Thymus (tissue), 11 donors: ENCODE data around the gene PPM1F. TPM values are rescaled to one million over a fixed set of nuclear protein-coding genes. Genes with fewer than 3 reads are reported as not detected.
"Not testable (repeated sequence)": the region's sequence is repeated elsewhere in the genome, so short reads cannot be mapped to it uniquely, and the experiment has no call there.

Experiments
- DNase-seq, 9 donors: peaks; one replicate each; pipeline ENCODE4 v3.0.0-alpha.2; 2013; ENCODE audit warnings: low spot score in 9 of 9, low read depth in 6 of 9, missing footprints in 1 of 9
- H3K27ac ChIP-seq, 2 donors: one replicate each; pipeline ENCODE4 v1.5.1; 2013; ENCODE audit warnings: control low read depth in 1 of 2, low read depth in 1 of 2, low read length in 1 of 2, mild to moderate bottlenecking in 1 of 2, moderate library complexity in 1 of 2
- H3K27me3 ChIP-seq, 2 donors: one replicate each; pipeline ENCODE4 v1.5.1; 2013; ENCODE audit warnings: low read length in 1 of 2; ENCODE audit not compliant: control insufficient read depth in 2 of 2, insufficient read depth in 1 of 2
- H3K36me3 ChIP-seq, 2 donors: one replicate each; pipeline ENCODE4 v1.5.1; 2013; ENCODE audit warnings: low read length in 1 of 2, mild to moderate bottlenecking in 1 of 2, moderate library complexity in 1 of 2; ENCODE audit not compliant: control insufficient read depth in 2 of 2, insufficient read depth in 2 of 2
- H3K4me1 ChIP-seq, 2 donors: one replicate each; pipeline ENCODE4 v1.5.1; 2013; ENCODE audit warnings: low read length in 2 of 2; ENCODE audit not compliant: control insufficient read depth in 2 of 2, insufficient read depth in 2 of 2
- H3K4me3 ChIP-seq, 2 donors: one replicate each; pipeline ENCODE4 v1.5.1; 2013; ENCODE audit warnings: low read length in 2 of 2, control low read depth in 1 of 2, mild to moderate bottlenecking in 1 of 2
- H3K9me3 ChIP-seq, 2 donors: one replicate each; pipeline ENCODE4 v1.5.1; 2013; ENCODE audit warnings: low read length in 1 of 2, mild to moderate bottlenecking in 1 of 2; ENCODE audit not compliant: control insufficient read depth in 2 of 2, insufficient read depth in 1 of 2
- WGBS: extraction: QIAGEN DNeasy Blood & Tissue Kit; methylation state at CpG from one replicate; pipeline ENCODE4 v1.1.7; 2013; 5-methylcytosine and 5-hydroxymethylcytosine counted together
- polyA plus RNA-seq: library from polyadenylated mRNA; stranded (reverse); fragments of 200-250 nt; gene quantifications from one replicate; pipeline ENCODE4 v1.2.3, GENCODE V29; 2013
- total RNA-seq: library from RNA; stranded (reverse); fragments of 120-200 nt; gene quantifications from one replicate; pipeline ENCODE4 v1.2.4, GENCODE V29; 2013
- donor health status: healthy.

PPM1F gene
- total and polyA plus RNA-seq, 2 donors, result 10.5 to 13.0 TPM

DNA sequence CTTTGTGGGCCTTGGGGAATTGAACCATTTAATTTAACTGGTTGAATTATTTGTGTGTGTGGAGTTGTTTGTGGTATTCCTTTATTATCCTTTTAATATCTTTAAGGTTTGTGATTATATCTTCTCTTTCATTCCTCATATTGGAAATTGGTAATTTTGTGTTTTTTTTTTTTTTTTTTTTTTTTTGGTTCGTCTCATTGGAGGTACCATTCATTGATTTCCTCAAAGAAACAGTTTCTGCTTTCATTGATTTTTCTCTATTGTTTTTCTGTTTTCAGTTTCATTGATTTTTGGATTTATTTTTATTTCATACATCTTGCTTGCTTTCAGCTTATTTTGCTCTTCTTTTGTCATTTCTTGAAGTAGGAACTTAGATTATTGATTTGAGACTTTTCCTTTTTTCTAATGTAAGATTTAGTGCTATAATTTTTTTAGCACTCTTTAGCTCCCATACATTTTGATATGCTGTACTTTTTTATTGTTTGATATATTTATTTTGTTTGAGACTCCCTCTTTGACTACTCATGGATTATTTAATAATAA is 54.2 kb downstream of the PPM1F start:
- no peak overlapping the region for H3K27ac ChIP-seq
- no peak overlapping the region for H3K4me3 ChIP-seq
- H3K36me3 ChIP-seq, result no peaks in the 10 kb centered on the region
- 92% methylated on average over 1 of the region's 1 CpG for WGBS
- DNase-seq, result no peak
- H3K9me3 ChIP-seq, result no peaks in the 10 kb centered on the region
- H3K4me1 ChIP-seq, result no peaks in the 10 kb centered on the region
- no peaks in the 10 kb centered on the region for H3K27me3 ChIP-seq

DNA sequence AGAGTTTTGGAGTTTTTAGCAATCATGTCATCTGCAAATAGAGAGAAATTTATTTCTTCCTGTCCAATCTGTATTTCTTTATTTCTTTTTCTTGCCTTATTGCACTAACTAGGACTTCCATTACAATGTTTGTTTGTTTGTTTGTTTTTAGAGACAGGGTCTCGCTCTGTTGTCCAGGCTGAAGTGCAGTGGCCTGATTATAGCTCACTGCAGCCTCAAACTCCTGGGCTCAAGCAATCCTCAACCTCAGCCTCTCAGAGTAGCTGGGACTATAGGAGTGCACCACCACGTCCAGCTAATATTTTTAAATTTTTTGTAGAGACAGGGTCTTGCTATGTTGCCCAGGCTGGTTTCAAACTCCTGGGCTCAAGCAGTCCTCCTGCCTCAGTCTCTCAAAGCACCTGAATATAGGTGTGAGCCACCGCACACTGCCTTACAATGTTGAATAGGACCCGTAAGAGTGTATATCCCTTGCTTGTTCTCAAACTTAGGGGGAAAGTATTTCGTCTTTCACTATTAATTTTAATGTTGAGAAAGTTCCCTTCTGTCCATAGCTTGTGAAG is 55.6 kb downstream of the PPM1F start:
- Histone ChIP-seq H3K36me3 (no peaks in the 10 kb centered on the region), H3K27ac (no peak overlapping the region), H3K4me1 (no peaks in the 10 kb centered on the region), H3K4me3 (no peak overlapping the region), H3K27me3 (no peaks in the 10 kb centered on the region), H3K9me3 (no peaks in the 10 kb centered on the region)
- 97% methylated on average over 5 of the region's 5 CpGs for WGBS
- no peak for DNase-seq

DNA sequence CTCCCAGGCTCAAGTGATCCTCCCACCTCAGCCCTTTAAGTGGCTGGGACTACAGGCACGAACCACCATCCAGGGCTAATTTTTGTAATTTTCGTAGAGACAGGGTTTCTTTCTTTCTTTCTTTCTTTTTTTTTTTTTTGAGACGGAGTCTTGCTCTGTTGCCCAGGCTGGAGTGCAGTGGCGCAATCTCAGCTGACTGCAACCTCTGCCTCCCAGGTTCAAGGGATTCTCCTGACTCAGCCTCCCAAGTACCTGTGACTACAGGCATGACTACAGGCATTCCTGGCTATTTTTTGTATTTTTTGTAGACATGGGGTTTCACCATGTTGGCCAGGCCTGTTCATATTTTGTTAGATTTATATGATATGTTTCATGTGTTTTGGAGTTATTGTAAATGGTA is 56.4 kb downstream of the PPM1F start:
- not testable (repeated sequence) for H3K27ac ChIP-seq, DNase-seq, H3K4me3 ChIP-seq, H3K4me1 ChIP-seq, H3K36me3 ChIP-seq, H3K9me3 ChIP-seq, H3K27me3 ChIP-seq
- 97% methylated on average over 4 of the region's 4 CpGs for WGBS

DNA sequence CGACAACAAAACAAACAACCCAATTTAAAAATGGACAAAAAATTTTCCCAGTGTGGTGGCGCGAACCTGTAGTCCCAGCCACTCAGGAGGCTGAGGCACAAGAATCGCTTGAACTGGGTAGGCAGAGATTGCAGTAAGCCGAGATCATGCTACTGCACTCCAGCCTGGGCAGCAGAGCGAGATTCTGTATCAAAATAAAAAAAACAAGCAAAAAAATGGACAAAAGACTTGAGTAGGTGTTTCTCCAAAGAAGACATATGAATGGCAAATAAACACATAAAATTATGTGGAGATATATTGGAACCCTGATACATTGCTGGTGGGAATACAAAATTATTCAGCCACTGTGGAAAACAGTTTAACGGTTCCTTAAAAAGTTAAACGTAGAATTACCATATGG is 57.8 kb downstream of the PPM1F start:
- Histone ChIP-seq H3K36me3 (no peaks in the 10 kb centered on the region), H3K27ac (no peak overlapping the region), H3K27me3 (no peaks in the 10 kb centered on the region), H3K4me1 (no peaks in the 10 kb centered on the region), H3K9me3 (no peaks in the 10 kb centered on the region), H3K4me3 (no peak overlapping the region)
- no peak for DNase-seq
- WGBS, result 96% methylated on average over 8 of the region's 8 CpGs

DNA sequence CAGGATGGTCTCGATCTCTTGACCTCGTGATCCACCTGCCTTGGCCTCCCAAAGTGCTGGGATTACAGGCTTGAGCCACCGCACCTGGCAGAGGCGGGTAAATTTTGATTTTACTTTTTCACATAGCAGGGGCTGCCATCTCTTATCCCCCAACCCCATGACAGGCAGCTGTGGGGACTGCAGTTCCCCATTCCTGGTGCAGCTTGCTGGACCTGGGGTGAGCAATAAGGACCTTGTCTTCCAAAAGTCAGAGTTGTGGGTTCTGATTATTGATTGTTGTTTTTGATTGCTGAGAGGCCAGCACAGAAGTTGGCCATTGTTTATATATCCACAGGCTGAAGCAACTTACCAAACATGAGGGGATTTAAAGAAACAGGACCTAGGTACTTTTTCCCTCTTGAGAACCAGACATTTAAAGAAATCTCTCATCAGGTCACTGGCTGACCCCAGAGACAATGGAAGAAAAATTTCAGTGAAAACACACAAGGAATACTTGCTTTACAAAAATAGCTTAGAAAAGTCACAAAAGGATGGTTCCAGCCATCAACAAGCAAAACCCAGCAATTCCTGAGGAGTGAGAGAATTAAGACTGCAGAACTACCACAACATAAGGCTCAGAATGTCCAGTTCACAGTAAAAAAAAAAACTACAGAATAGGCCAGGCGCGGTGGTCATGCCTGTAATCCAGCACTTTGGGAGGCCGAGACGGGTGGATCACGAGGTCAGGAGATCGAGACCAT is 63.2 kb downstream of the PPM1F start:
- Histone ChIP-seq H3K9me3 (no peaks in the 10 kb centered on the region), H3K36me3 (no peaks in the 10 kb centered on the region), H3K27ac (no peak overlapping the region), H3K27me3 (no peaks in the 10 kb centered on the region), H3K4me3 (no peak overlapping the region), H3K4me1 (no peaks in the 10 kb centered on the region)
- DNase-seq, result no peak
- WGBS, result 95% methylated on average over 10 of the region's 10 CpGs

DNA sequence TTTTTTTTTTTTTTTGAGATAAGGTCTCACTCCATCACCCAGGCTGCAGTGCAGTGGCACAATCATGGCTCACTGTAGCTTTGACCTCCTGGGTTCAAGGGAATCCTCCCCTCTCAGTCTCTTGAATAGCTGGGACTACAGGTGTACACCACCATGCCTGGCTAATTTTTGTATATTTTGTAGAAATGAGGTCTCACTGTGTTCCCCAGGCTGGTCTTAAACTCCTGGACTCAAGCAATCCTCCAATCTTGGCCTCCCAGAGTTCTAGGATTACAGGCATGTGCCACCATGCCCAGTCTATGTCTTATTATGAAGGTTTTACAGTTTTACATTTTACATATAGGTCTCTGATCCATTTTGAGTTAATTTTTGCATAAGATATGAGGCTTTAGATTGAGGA is 64.8 kb downstream of the PPM1F start:
- no peaks in the 10 kb centered on the region for H3K27me3 ChIP-seq
- H3K27ac ChIP-seq, result no peak overlapping the region
- no peaks in the 10 kb centered on the region for H3K36me3 ChIP-seq
- DNase-seq, result no peak
- no peaks in the 10 kb centered on the region for H3K4me1 ChIP-seq
- H3K4me3 ChIP-seq, result no peak overlapping the region
- no peaks in the 10 kb centered on the region for H3K9me3 ChIP-seq

DNA sequence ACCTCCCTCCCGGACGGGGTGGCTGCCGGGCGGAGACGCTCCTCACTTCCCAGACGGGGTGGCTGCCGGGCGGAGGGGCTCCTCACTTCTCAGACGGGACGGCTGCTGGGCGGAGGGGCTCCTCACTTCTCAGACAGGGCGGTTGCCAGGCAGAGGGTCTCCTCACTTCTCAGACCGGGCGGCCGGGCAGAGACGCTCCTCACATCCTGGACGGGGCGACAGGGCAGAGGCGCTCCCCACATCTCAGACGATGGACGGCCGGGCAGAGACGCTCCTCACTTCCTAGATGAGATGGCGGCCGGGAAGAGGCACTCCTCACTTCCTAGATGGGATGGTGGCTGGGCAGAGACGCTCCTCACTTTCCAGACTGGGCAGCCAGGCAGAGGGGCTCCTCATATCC is 68.7 kb downstream of the PPM1F start:
- WGBS, result 98% methylated on average over 20 of the region's 26 CpGs
- not testable (repeated sequence) for H3K36me3 ChIP-seq, H3K27me3 ChIP-seq, H3K4me1 ChIP-seq, H3K9me3 ChIP-seq, H3K4me3 ChIP-seq, H3K27ac ChIP-seq, DNase-seq

DNA sequence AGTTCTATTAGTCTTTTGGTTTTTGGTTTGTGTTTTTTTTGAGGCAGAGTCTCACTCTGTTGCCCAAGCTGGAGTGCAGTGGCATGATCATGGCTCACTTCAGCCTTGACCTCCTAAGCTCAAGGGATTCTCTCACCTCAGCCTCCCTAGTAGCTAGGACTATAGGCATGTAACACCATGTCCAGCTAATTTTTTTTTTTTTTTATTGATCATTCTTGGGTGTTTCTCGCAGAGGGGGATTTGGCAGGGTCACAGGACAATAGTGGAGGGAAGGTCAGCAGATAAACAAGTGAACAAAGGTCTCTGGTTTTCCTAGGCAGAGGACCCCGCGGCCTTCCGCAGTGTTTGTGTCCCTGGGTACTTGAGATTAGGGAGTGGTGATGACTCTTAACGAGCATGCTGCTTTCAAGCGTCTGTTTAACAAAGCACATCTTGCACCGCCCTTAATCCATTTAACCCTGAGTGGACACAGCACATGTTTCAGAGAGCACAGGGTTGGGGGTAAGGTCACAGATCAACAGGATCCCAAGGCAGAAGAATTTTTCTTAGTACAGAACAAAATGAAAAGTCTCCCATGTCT is 69.8 kb downstream of the PPM1F start:
- not testable (repeated sequence) for H3K36me3 ChIP-seq, H3K4me1 ChIP-seq, H3K27me3 ChIP-seq, H3K9me3 ChIP-seq, DNase-seq, H3K4me3 ChIP-seq, H3K27ac ChIP-seq
- 96% methylated on average over 5 of the region's 7 CpGs for WGBS

DNA sequence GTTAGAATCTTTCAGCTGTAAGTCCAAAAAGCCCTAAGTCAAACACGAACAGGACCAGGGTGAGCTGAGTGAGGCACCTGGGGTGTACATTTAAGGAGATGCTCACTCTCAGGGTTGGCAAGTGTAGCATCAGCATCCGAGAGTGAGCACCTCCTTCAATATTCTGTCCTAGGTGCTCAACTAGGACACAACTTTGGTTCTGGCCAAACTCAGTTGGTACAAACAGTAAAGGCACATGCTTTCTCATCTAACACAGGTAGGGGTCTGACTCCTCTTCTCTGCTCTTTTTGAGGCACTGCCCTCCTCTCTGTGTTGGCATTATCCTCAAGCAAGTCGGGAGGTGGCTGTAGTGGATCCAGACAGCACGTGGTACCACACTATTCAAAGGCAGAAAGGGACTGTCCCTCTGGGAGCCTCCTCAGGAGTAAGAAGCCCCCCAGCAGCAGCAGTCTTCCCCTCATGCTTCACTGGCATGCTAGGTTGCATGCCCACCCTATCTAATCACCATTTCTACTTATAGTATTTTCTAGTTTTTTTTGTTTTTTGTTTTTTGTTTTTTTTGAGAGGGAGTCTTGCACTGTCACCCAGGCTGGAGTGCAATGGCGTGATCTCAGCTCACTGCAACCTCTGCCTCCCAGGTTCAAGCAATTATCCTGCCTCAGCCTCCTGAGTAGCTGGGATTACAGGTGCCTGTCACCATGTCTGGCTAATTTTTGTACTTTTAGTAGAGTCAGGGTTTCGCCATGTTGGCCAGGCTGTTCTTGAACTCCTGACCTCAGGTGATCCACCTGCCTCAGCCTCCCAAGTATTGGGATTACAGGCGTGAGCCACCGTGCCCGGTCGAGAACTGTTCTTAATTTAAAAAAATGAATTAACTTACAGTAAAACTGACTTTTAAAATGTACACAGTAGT is 70.6 kb downstream of the PPM1F start:
- no peaks in the 10 kb centered on the region for H3K4me1 ChIP-seq
- DNase-seq, result no peak
- H3K27me3 ChIP-seq, result no peaks in the 10 kb centered on the region
- WGBS, result 96% methylated on average over 10 of the region's 10 CpGs
- H3K9me3 ChIP-seq, result no peaks in the 10 kb centered on the region
- H3K27ac ChIP-seq, result no peak overlapping the region
- no peaks in the 10 kb centered on the region for H3K36me3 ChIP-seq
- H3K4me3 ChIP-seq, result no peak overlapping the region
